HG03342 (cell line): Measurements from ENCODE around the gene CFAP61.
A peak's percentile ranks its signal among the peaks of the same experiment; 100 is the strongest.

Experiments
- ATAC-seq: cut with Tn5 transposase; IDR thresholded peaks from one replicate; pipeline ENCODE4 v1.9.1; 2021; ENCODE audit warnings: mild to moderate bottlenecking, moderate library complexity; ENCODE audit not compliant: unreplicated experiment

The CFAP61 gene

GRCh38 chr20:20027284-20027683, 25.0 kb upstream of the CFAP61 start:
- ATAC-seq = no peak

DNA sequence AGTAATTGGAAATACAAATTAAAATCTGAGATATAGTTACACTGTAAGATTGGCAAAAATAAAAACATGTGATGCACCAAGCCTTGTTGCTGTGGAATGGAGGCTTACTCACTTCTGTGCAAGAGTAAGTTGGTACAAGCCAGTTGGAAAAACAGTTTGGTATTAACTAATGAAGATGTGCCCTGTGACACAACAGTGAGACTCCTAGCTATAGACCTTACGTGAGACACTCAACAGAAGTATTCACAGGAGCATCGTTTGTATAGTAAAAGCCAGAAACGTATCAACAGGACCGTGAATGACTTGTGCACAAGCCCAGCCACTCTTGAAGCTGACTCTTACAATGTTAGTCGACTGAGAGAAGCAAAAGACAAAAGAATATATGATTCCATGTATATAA, 20.5 kb upstream of the CFAP61 start:
- ATAC-seq = no peak

GRCh38 chr20:20034486-20034885, 17.8 kb upstream of the CFAP61 start:
- ATAC-seq = no peak

GRCh38 chr20:20036756-20037155, 15.6 kb upstream of the CFAP61 start:
- no peak for ATAC-seq

GRCh38 chr20:20037960-20038359, 14.4 kb upstream of the CFAP61 start:
- no peak for ATAC-seq

DNA sequence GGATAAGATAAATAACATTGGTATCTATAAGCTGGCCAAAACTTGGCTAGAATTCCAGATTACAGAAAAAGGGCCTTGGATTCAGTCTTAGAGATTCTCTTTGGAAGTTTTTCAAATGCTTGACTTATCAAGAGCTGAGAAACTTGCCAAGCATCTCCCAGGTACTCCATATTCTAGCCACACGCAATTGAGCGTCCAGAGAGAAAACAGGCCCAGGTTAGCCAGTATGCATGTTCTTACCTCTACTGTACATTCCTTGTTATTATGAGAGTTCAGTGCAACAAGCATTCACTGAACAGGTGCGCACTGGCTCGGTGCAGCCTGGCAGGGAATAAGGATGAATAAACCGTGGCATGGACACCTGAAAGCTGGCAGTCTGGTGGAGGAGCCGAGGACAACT, 13.7 kb upstream of the CFAP61 start:
- ATAC-seq = no peak

DNA sequence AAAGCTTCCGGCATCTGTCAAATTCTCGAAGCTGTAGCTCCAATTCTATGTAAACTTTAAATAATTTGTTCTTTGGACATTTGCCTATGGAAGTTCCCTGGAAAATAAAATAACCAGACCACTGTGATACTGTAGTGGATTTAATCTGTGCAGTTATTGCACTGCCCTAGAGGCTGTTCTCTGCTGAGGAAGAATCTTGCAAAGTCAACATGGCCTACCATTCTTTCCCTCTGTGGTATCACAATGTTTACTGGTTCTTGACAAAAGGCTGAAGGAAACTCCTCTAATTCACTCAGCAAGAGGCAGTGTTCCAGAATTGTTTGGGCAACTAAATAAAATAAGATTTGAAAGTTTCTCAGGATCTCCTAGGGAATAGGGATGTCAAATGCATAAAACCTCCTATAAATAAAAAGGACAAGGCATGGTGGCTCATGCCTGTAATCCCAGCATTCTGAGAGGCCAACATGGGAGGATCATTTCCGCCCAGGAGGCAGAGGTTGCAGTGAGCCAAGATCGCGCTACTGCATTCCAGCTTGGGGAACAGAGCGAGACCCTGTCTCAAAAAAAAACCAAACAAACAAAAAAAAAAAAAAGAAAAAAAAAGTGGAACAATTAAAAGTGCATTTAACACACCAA, 12.5 kb upstream of the CFAP61 start:
- ATAC-seq = no peak

DNA sequence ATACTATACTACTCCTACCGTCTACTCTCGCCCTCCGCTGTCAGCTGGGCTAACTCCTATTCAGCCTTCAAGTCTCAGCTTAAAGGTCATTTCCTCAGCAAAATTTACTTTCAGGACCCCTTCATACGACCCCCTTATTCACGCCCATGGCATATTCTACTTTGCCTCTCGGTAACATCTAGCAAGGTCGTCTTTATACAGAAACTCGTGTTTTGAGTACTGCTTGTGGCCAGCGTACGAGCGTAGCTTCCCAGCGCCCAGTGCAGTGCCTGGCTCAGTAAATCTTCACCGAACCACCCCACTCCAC, 612 bp upstream of the CFAP61 start:
- ATAC-seq = no peak

DNA sequence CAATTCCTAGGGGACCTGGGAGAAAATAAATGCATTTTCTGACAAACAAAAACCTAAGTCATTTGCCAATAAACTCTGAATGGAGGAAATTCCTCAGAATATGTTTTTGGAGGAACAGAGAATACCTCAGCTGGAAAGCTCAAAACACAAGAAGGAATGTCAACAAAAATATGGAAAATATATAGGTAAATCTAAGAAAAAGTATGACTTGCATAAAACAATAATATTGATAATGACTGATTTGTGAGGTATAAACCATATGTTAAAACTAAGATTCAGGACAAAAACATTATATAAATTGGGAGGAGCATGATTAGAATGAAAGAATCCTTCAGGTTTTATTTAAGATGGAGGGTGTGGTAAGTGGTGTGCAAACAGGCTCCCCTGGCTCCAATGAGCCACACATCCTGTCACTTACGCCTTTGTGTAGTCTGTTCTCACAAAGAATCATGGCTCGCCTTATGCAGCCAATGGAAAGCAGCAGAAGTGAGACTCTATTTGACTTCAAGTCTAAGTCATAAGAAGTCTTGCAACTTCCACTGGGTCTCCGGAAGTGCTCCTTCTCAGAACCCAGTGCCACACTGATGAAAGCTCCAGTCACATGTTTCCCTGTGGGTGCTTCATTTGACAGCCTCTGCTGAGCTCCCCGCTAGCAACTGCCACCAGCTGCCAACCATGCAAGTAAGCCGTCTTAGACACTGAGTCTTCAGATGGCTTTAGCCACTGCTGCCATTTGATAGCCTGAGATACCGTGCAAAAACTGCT, 8.1 kb downstream of the CFAP61 start:
- no peak for ATAC-seq

DNA sequence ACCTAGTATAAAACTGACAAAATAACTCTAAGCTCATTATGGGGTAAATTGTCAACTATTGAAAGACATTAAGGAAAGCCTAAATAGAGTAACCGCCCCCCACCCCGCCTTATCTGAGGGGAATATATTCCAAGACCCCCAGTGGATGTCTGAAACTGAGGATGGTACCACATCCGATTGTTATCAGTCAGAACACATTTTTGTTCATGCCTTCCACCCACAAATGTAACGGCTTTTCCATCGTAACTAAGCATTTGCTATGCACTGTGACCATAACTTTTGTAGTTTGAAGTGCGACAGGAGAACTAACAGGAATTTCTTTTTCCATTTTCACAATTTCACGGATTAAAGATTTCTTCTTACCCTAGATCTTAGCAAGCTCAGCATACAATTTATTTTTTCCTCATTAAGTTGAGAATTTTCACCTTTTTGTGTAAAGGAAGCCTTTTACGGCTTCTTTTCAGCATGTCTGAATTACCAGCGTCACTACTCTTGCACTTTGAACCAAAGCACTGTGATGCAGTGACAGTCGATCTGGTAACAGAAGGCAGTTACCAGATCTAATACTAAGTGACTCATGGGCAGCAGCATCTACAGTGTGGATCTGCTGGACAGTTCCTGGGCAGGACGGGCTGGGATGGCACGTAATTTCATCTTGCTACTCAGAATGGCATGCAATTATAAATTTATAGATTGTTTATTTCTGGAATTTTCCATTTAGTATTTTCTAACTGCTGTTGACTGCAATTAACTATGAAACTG, 11.8 kb downstream of the CFAP61 start:
- no peak for ATAC-seq

GRCh38 chr20:20065361-20065760, 13.0 kb downstream of the CFAP61 start:
- ATAC-seq = no peak

DNA sequence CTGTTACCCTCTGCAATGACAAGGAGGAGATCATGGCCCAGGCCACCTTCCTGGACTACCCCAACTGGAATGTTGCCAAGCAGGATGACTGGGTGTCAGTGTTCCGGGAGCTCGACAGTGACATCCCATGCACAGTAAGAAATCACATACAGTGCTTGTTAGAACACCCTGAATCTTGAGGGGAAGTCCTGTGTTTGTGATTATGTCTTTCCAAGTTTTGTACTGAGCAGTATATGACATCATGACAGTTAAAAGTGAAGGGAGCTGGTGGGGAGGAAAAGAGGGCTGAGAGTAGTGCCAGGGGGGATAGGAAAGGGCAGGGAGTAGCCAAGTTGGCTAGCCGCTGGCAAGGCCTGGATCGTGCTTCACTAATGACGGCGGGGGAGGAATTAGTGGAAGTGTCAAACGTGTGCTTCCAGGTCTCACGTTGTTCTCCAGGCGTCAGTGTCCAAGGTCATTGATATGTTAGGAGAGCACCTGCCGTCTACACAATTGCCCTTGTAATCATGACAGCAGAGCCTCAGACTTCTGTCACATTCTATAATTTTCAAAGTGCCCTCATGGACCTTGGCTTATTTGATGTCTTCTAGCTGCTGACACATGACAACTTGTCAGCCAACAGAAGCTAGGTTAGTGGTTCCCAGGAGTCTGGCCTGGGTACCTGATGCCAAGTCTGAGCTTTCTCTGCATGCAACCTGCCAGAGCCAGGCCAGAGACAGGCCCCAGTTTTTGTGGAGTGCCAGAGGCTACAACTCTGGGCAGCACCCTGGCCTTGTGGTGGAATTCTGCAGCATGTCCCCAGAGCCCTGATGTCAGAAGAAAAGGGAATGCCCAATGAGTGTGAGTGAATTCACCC, 18.8 kb downstream of the CFAP61 start:
- no peak for ATAC-seq

- no peak for ATAC-seq
Measured at GRCh38 chr20:20073801-20074371, 21.6 kb downstream of the CFAP61 start.

DNA sequence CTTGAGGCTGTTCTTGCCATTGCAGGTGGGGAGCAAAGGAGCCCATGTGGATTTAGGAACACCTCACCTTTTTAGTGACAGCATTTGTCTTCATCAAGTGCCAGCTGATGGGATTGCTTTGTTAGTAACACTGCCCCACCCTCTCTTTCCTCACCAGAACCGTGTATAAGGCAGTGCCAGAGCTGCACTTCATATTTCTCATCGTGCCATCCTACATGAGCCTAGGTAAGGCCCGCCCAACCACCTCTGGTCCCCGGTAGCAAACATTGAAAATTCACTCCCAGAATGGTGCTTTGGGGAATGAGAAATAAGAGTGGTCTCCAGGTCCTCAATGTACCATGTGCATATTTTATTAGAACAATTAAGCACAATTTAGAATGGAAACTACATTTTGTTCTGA, 22.7 kb downstream of the CFAP61 start:
- ATAC-seq = no peak

GRCh38 chr20:20076297-20077065, 24.1 kb downstream of the CFAP61 start:
- ATAC-seq = no peak

GRCh38 chr20:20078041-20078440, 25.7 kb downstream of the CFAP61 start:
- ATAC-seq = no peak

- ATAC-seq = no peak
Measured at GRCh38 chr20:20079102-20079784, 26.9 kb downstream of the CFAP61 start.

DNA sequence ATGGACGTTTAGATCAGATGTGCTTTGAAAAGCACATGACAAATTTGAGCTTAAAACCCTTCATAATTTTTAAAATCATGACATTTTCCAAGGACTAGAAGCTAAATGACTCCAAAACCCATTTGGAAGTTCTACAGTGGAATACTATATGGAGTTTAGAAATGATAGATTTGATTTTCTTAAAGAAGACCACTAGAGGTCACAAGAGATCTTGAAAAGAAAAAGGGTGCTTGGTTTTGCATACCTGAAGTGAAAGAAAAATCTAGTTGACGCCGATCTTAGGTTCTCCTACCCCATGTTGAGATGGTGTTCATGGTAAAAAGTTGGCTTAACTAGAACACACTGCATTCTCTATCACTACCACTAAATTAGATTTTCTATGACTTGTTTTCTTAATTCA, 31.5 kb downstream of the CFAP61 start:
- peak; percentile 90 for ATAC-seq

GRCh38 chr20:20084296-20084752, 32.0 kb downstream of the CFAP61 start:
- no peak for ATAC-seq
